GM19395 (cell line): ENCODE measurements around the gene LY86.

ENCODE experiments used
- ATAC-seq: cut with Tn5 transposase; IDR thresholded peaks from one replicate; pipeline ENCODE4 v1.9.1; 2021; ENCODE audit warnings: mild to moderate bottlenecking, moderate library complexity; ENCODE audit not compliant: unreplicated experiment

LY86 gene

GRCh38 chr6:6569811-6570164 is 18.7 kb upstream of the LY86 start:
- ATAC-seq = no peak

GRCh38 chr6:6570929-6571671 is 17.4 kb upstream of the LY86 start:
- no peak for ATAC-seq

- ATAC-seq = no peak
Observed at GRCh38 chr6:6575143-6575542, 13.4 kb upstream of the LY86 start.

- ATAC-seq = no peak
Observed at GRCh38 chr6:6577735-6578134, 10.8 kb upstream of the LY86 start.

GRCh38 chr6:6579281-6579680 is 9.2 kb upstream of the LY86 start:
- ATAC-seq = no peak

GRCh38 chr6:6580225-6580856 is 8.2 kb upstream of the LY86 start:
- ATAC-seq = no peak

- no peak for ATAC-seq
Observed at GRCh38 chr6:6581054-6581453, 7.5 kb upstream of the LY86 start.

GRCh38 chr6:6582131-6582530 is 6.4 kb upstream of the LY86 start:
- ATAC-seq = no peak

- no peak for ATAC-seq
Observed at GRCh38 chr6:6583836-6584235, 4.7 kb upstream of the LY86 start.

GRCh38 chr6:6584310-6585002 is 4.1 kb upstream of the LY86 start:
- peak; percentile 20 for ATAC-seq

GRCh38 chr6:6585003-6585311 is 3.6 kb upstream of the LY86 start:
- no peak for ATAC-seq

GRCh38 chr6:6586167-6586566 is 2.4 kb upstream of the LY86 start:
- no peak for ATAC-seq

GRCh38 chr6:6586671-6587526 is 1.6 kb upstream of the LY86 start:
- ATAC-seq = peak; percentile 52

GRCh38 chr6:6587696-6588063 is 840 bp upstream of the LY86 start:
- no peak for ATAC-seq

- ATAC-seq = no peak
Observed at GRCh38 chr6:6588924-6589709, 597 bp downstream of the LY86 start.

GRCh38 chr6:6590530-6590929 is 2.0 kb downstream of the LY86 start:
- ATAC-seq = no peak

GRCh38 chr6:6591778-6592465 is 3.4 kb downstream of the LY86 start:
- ATAC-seq = peak; percentile 33

GRCh38 chr6:6592826-6593475 is 4.4 kb downstream of the LY86 start:
- ATAC-seq = no peak

GRCh38 chr6:6593867-6594468 is 5.4 kb downstream of the LY86 start:
- no peak for ATAC-seq
